ENCODE results near the gene HBB.
"Not testable (repeated sequence)": the region's sequence is repeated elsewhere in the genome, so short reads cannot be mapped to it uniquely, and the experiment has no call there.

Gene HBB

GRCh38 chr11:5226732-5227310, at the start of gene HBB:
Gene HBB, minus strand, starts transcription at chr11:5227071. Its CDS starts 50 bp downstream, at chr11:5227021.
- no peak for DNase-seq (ENCODE audit: low spot score)

DNA sequence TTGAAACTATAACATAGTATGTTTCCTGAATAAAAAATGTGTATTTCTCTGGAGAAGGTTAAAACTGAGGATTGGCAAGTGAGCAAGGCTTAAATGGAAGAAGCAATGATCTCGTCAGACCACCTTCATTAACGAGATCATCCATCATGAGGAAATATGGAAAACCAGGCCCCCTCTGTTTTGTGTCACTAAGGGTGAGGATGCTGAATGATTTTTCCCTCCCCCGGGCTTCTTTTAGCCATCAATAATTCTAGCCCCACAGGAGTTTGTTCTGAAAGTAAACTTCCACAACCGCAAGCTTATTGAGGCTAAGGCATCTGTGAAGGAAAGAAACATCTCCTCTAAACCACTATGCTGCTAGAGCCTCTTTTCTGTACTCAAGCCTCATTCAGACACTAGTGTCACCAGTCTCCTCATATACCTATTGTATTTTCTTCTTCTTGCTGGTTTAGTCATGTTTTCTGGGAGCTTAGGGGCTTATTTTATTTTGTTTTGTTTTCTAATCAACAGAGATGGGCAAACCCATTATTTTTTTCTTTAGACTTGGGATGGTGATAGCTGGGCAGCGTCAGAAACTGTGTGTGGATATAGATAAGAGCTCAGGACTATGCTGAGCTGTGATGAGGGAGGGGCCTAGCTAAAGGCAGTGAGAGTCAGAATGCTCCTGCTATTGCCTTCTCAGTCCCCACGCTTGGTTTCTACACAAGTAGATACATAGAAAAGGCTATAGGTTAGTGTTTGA, 48.7 kb upstream of the HBB start:
- no peak for DNase-seq (ENCODE audit: low spot score)

- DNase-seq (ENCODE audit: low spot score): no peak
Measured at GRCh38 chr11:5274395-5274794, 47.5 kb upstream of the HBB start.

DNA sequence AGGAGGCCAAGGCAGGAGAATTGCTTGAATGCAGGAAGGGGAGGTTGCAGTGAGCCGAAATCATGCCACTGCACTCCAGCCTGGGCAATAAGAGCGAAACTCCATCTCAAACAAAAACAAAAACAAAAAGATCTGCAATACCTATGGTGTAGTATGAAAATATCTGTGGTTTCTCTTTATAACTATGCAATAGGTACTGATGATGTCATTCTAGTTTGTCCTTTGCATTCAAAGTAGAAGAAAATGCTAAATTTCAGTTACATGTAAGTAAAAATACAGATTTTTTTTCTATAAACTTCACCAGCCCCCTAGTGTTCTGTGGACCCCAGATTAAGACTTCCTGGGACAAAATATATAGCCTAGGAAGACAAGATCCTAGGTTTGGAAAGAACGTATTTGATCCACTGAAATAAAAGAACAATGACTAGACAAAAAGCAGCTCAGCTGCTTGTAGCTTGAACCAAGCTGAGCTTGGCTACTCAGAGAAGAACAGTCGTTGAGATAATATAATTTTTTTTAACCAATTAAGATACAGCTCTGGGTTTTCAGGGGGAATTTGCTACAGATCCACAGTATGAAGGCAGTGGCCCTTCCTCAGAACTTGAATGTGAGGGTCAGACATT, 45.6 kb upstream of the HBB start:
- DNase-seq (ENCODE audit: low spot score): no peak

- DNase-seq (ENCODE audit: low spot score): no peak
Measured at GRCh38 chr11:5269715-5270147, 42.9 kb upstream of the HBB start, which contains the start of gene HBE1. Gene HBE1, minus strand, starts transcription at chr11:5269945. Its CDS starts 55 bp downstream, at chr11:5269890.

- DNase-seq (ENCODE audit: low spot score): no peak
Measured at GRCh38 chr11:5267033-5267563, 40.2 kb upstream of the HBB start.

- no peak for DNase-seq (ENCODE audit: low spot score)
Measured at GRCh38 chr11:5266609-5267008, 39.7 kb upstream of the HBB start.

GRCh38 chr11:5265832-5266231, 39.0 kb upstream of the HBB start:
- DNase-seq (ENCODE audit: low spot score): no peak

DNA sequence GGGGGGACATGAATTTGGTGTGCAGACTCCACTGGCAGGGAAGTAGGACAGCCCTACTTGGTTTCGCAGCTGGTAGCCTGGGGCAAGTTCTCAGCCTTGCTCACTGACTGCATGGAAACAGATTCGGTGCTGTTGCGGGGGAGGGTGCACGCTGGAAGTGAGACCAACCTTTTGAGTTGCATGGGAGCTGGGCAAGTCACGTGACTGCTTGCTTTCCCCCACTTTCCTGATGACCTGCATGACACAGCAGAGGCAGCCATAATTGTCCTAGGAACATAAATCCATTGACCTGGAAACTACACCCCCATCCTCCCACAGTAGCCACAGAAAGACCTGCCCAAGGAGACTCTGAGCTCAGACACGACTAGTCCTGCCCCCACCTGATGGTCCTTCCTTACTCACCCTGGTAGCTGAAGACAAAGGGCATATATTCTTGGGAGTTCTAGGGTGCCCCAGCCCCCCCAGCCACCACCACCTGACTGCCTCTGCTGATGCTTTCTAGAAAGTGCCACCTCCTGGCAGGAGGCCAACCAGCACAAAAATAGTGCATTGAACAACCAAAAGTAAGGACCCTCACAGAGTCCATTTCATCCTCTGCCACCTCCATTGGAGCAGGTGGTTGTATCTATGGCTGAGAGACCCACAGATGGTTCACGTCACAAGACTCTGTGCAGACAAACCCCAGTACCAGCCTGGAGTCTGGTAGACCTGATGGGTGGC, 31.8 kb upstream of the HBB start:
- no peak for DNase-seq (ENCODE audit: low spot score)

GRCh38 chr11:5257296-5257695, 30.4 kb upstream of the HBB start:
- no peak for DNase-seq (ENCODE audit: low spot score)

GRCh38 chr11:5254646-5255413, 28.0 kb upstream of the HBB start, which contains the start of gene HBG2:
Gene HBG2, minus strand, starts transcription at chr11:5254781. Its CDS starts 53 bp downstream, at chr11:5254728.
- not testable (repeated sequence) for DNase-seq (ENCODE audit: low spot score)

DNA sequence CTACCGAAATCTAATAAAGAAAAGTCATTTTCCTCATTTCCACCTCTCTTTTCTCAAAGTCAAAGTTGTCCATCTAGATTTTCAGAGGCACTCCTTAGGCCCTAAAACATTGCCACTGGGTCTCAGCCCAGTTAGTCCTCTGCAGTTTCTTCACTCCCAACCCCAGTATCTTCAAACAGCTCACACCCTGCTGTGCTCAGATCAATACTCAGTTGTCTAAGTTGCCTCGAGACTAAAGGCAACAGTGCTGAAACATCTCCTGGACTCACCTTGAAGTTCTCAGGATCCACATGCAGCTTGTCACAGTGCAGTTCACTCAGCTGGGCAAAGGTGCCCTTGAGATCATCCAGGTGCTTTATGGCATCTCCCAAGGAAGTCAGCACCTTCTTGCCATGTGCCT, 27.2 kb upstream of the HBB start:
- DNase-seq (ENCODE audit: low spot score): not testable (repeated sequence)

GRCh38 chr11:5253440-5253839, 26.6 kb upstream of the HBB start:
- not testable (repeated sequence) for DNase-seq (ENCODE audit: low spot score)

GRCh38 chr11:5252919-5253265, 26.0 kb upstream of the HBB start:
- DNase-seq (ENCODE audit: low spot score): no peak

- no peak for DNase-seq (ENCODE audit: low spot score)
Measured at GRCh38 chr11:5252192-5252918, 25.5 kb upstream of the HBB start.

DNA sequence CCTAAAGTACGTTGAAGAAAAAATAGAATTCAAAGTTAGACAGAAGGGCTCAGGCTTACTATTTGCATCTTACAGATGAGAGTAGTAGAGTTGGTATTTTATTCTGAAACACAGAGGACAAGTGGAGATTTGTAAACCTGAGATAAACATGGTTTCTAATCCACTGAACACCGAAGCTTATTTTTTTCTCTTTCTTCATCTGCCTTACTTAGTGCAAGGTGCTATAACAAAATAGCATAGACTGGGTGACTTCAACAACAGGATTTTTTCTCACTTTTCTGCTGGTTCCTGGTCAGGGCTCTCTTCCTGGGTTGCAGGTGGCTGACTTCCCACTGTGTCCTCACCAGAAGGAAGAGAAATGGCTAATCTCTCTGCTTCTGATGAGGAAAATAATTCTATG, 24.9 kb upstream of the HBB start:
- no peak for DNase-seq (ENCODE audit: low spot score)

GRCh38 chr11:5250543-5251204, 23.8 kb upstream of the HBB start:
- DNase-seq (ENCODE audit: low spot score): no peak

DNA sequence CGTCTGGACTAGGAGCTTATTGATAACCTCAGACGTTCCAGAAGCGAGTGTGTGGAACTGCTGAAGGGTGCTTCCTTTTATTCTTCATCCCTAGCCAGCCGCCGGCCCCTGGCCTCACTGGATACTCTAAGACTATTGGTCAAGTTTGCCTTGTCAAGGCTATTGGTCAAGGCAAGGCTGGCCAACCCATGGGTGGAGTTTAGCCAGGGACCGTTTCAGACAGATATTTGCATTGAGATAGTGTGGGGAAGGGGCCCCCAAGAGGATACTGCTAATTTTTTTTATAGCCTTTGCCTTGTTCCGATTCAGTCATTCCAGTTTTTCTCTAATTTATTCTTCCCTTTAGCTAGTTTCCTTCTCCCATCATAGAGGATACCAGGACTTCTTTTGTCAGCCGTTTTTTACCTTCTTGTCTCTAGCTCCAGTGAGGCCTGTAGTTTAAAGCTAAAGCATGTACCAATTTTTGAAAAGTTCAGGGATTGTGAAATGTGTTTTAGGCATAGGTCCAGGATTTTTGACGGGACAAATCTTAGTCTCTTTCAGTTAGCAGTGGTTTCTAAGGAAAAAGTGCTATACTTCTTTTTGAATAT, 23.0 kb upstream of the HBB start, which contains the start of gene HBG1:
HBG1 (minus strand) TSS at position 51 of the 590 bp plus-strand sequence. CDS start 53 bp downstream, outside the sequence.
- not testable (repeated sequence) for DNase-seq (ENCODE audit: low spot score)

DNA sequence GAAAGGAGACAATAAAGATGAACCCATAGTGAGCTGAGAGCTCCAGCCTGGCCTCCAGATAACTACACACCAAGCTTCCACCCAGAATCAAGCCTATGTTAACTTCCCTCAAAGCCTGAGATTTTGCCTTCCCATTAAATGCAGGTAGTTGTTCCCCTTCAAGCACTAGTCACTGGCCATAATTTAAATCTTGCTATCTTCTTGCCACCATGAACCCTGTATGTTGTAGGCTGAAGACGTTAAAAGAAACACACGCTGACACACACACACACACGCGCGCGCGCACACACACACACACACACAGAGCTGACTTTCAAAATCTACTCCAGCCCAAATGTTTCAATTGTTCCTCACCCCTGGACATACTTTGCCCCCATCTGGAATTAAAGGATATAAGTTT, 21.6 kb upstream of the HBB start:
- DNase-seq (ENCODE audit: low spot score): not testable (repeated sequence)
